HCT116 (cell line): ENCODE measurements around the gene RNU11. TPM values are rescaled to one million over a fixed set of nuclear protein-coding genes. Genes with fewer than 3 reads are reported as not detected.
A peak's percentile ranks its signal among the peaks of the same experiment; 100 is the strongest.

Source experiments
- ATAC-seq: fragments of 200-7000 bp; cut with Tn5 transposase; 2 replicates; pipeline ENCODE4 v1.9.1; 2020; ENCODE audit warnings: mild to moderate bottlenecking, moderate library complexity
- BruUV-seq: library from RNA; stranded (reverse); fragments of 400-500 nt; replicated peaks from 2 replicates; lab custom pipeline; 2021; lab: Mats Ljungman, UMichigan
- CTCF ChIA-PET: fragments of 300-600 bp; sonication (Branson Sonifier 250); formaldehyde crosslinking; loops from one replicate; lab custom pipeline; 2021; ENCODE audit warnings: antibody characterized with exemption; lab: Charles Lee
- POLR2A ChIA-PET: fragments of 300-600, 350-600 bp; sonication (Branson Sonifier 250); formaldehyde crosslinking; loops from one replicate; lab custom pipeline; 2021; ENCODE audit warnings: antibody characterized with exemption; lab: Charles Lee
- RAD21 ChIA-PET, 2 experiments: fragments of 300-600 bp; sonication (Branson Sonifier 250); formaldehyde crosslinking; loops; one replicate each; lab custom pipeline; 2023; ENCODE audit warnings: low total read pairs in 2 of 2; ENCODE audit not compliant: uncharacterized antibody in 2 of 2, unreplicated experiment in 2 of 2, low non-redundant PET in 1 of 2; lab: Charles Lee
- DNase-seq: peaks from one replicate; pipeline ENCODE4 v3.0.0-alpha.2; 2010; ENCODE audit warnings: low read depth, low spot score
- H2AFZ ChIP-seq: fragments of 200-600 bp; shearing (Covaris generic), sonication (generic); 2 replicates; pipeline ENCODE4 v1.6.1; 2017; ENCODE audit warnings: low read depth, mixed run types, mixed read lengths, antibody characterized with exemption, low read length; ENCODE audit not compliant: poor library complexity, severe bottlenecking
- H3K27ac ChIP-seq: 2 replicates; pipeline ENCODE4 v1.5.1; 2012; ENCODE audit warnings: low read depth, low read length
- H3K27me3 ChIP-seq: fragments of 200-600 bp; sonication (generic); 2 replicates; pipeline ENCODE4 v1.6.1; 2016; ENCODE audit warnings: mixed run types, low read length, mixed read lengths; ENCODE audit not compliant: insufficient read depth
- H3K36me3 ChIP-seq, 2 experiments: fragments of 200-500 bp in 1 of 2; fragments of 200-600 bp in 1 of 2; sonication (Bioruptor generic) in 1 of 2; sonication (generic) in 1 of 2; 2 replicates each; pipeline versions ENCODE4 v1.5.1 to v1.6.1; 2014 to 2016; ENCODE audit warnings: low read length in 2 of 2, inconsistent platforms in 1 of 2, mixed read lengths in 1 of 2, mixed run types in 1 of 2; ENCODE audit not compliant: insufficient read depth in 2 of 2, control insufficient read depth in 1 of 2
- H3K4me1 ChIP-seq, 2 experiments: fragments of 200-600 bp in 1 of 2; sonication (generic) in 1 of 2; 2 replicates each; pipeline versions ENCODE4 v1.5.1 to v1.6.1; 2012 to 2017; ENCODE audit warnings: low read length in 2 of 2, inconsistent platforms in 1 of 2, mild to moderate bottlenecking in 1 of 2, mixed read lengths in 1 of 2, mixed run types in 1 of 2, moderate library complexity in 1 of 2; ENCODE audit not compliant: insufficient read depth in 2 of 2, control insufficient read depth in 1 of 2
- H3K4me2 ChIP-seq: fragments of 200-600 bp; sonication (generic); 2 replicates; pipeline ENCODE4 v1.6.1; 2017; ENCODE audit warnings: mixed run types, low read length, mixed read lengths
- H3K4me3 ChIP-seq, 2 experiments: fragments of 200-600 bp in 1 of 2; sonication (generic) in 1 of 2; replicated peaks in 1 of 2; 2 replicates each; pipeline ENCODE4 v1.5.1; 2011 to 2016; ENCODE audit warnings: low read length in 2 of 2, control low read depth in 1 of 2, low read depth in 1 of 2, mild to moderate bottlenecking in 1 of 2, mixed read lengths in 1 of 2, mixed run types in 1 of 2
- H3K79me2 ChIP-seq: fragments of 200-600 bp; sonication (generic); 2 replicates; pipeline ENCODE4 v1.6.1; 2017; ENCODE audit warnings: mild to moderate bottlenecking, mixed run types, low read length, moderate library complexity, mixed read lengths; ENCODE audit not compliant: insufficient read depth
- H3K9ac ChIP-seq: fragments of 200-600 bp; sonication (generic); 2 replicates; pipeline ENCODE4 v1.6.1; 2016; ENCODE audit warnings: low read length, mixed read lengths
- H3K9me2 ChIP-seq: fragments of 200-600 bp; sonication (generic), shearing (Covaris generic); 2 replicates; pipeline ENCODE4 v1.6.1; 2017; ENCODE audit warnings: mixed run types, mild to moderate bottlenecking, moderate library complexity; ENCODE audit not compliant: insufficient read depth
- H3K9me3 ChIP-seq, 2 experiments: fragments of 200-500 bp in 1 of 2; fragments of 200-600 bp in 1 of 2; sonication (Bioruptor generic) in 1 of 2; sonication (generic) in 1 of 2; 2 replicates each; pipeline ENCODE4 v1.6.1; 2014 to 2017; ENCODE audit warnings: low read length in 2 of 2, mixed read lengths in 2 of 2, inconsistent platforms in 1 of 2, low read depth in 1 of 2, mild to moderate bottlenecking in 1 of 2, mixed run types in 1 of 2, moderate library complexity in 1 of 2; ENCODE audit not compliant: control insufficient read depth in 1 of 2, insufficient read depth in 1 of 2
- H4K20me1 ChIP-seq: fragments of 200-600 bp; sonication (generic), shearing (Covaris generic); 2 replicates; pipeline ENCODE4 v1.6.1; 2017; ENCODE audit warnings: mixed run types, mild to moderate bottlenecking, moderate library complexity; ENCODE audit not compliant: insufficient read depth
- CBX3 ChIP-seq: IDR thresholded peaks from 2 replicates; pipeline ENCODE4 v1.6.1; 2012; ENCODE audit warnings: low read depth
- CEBPB ChIP-seq: IDR thresholded peaks from 2 replicates; pipeline ENCODE4 v1.6.1; 2012; ENCODE audit warnings: low read depth
- EGR1 ChIP-seq: IDR thresholded peaks from 2 replicates; pipeline ENCODE4 v1.6.1; 2012; ENCODE audit warnings: low read depth
- EZH2 ChIP-seq: fragments of 200-600 bp; sonication (generic); IDR thresholded peaks from 2 replicates; pipeline ENCODE4 v1.6.1; 2017; ENCODE audit warnings: antibody characterized with exemption, mixed run types
- EZH2phosphoT487 ChIP-seq: fragments of 200-600 bp; IDR thresholded peaks from 2 replicates; pipeline ENCODE4 v1.6.1; 2018; ENCODE audit warnings: antibody characterized with exemption, borderline replicate concordance
- JUND ChIP-seq: IDR thresholded peaks from 2 replicates; pipeline ENCODE4 v1.6.1; 2012
- POLR2A ChIP-seq: IDR thresholded peaks from 2 replicates; pipeline ENCODE4 v1.7.0; 2011; ENCODE audit warnings: borderline replicate concordance; ENCODE audit not compliant: insufficient read depth, insufficient read length; ENCODE audit errors: extremely low read depth
- POLR2AphosphoS5 ChIP-seq: IDR thresholded peaks from 2 replicates; pipeline ENCODE4 v1.6.1; 2011; ENCODE audit warnings: mild to moderate bottlenecking, low read depth, low read length, moderate library complexity
- SIN3A ChIP-seq: IDR thresholded peaks from 2 replicates; pipeline ENCODE4 v1.6.1; 2012; ENCODE audit warnings: low read depth
- SRF ChIP-seq: IDR thresholded peaks from 2 replicates; pipeline ENCODE4 v1.6.1; 2012; ENCODE audit warnings: low read depth
- TCF7L2 ChIP-seq: IDR thresholded peaks from 2 replicates; pipeline ENCODE4 v1.7.0; 2011; ENCODE audit warnings: borderline replicate concordance, inconsistent platforms; ENCODE audit not compliant: insufficient read depth, insufficient read length; ENCODE audit errors: extremely low read depth
- YY1 ChIP-seq: IDR thresholded peaks from 2 replicates; pipeline ENCODE4 v1.6.1; 2011; ENCODE audit warnings: low read length, low read depth, moderate library complexity, mild to moderate bottlenecking; ENCODE audit not compliant: insufficient replicate concordance; ENCODE audit errors: extremely low read depth
- ZFX ChIP-seq: fragments of 450-650 bp; IDR thresholded peaks from 2 replicates; pipeline ENCODE4 v1.6.1; 2017
- ZNF274 ChIP-seq: fragments of 200-500 bp; sonication (Bioruptor generic); IDR thresholded peaks from 2 replicates; pipeline ENCODE4 v1.6.1; 2014; ENCODE audit warnings: mild to moderate bottlenecking, low read depth, low read length, inconsistent platforms
- intact Hi-C: fragments of 100-400 bp; cut with micrococcal nuclease; formaldehyde crosslinking; loops from 2 replicates; pipeline ENCODE4 v1.10.0; 2022
- total RNA-seq: library from RNA; stranded (reverse); gene quantifications from one replicate; pipeline ENCODE4 v1.2.1, GENCODE V29; 2021; ENCODE audit not compliant: unreplicated experiment
- TF ChIP-seq, protein P1 (sequence below): IDR thresholded peaks from 2 replicates; pipeline ENCODE4 v1.6.1; 2012
- TF ChIP-seq, protein P2 (sequence below), 3 experiments: fragments of 200-600 bp in 1 of 3; sonication (generic) in 1 of 3; IDR thresholded peaks in 2 of 3; conservative IDR thresholded peaks in 1 of 3; 2 replicates each; pipeline ENCODE4 v1.5.1; 2012 to 2017; ENCODE audit warnings: low read depth in 2 of 3, low read length in 2 of 3, antibody characterized with exemption in 1 of 3, borderline replicate concordance in 1 of 3, control low read depth in 1 of 3, mild to moderate bottlenecking in 1 of 3, mixed read lengths in 1 of 3, mixed run types in 1 of 3, moderate library complexity in 1 of 3; ENCODE audit not compliant: insufficient read depth in 1 of 3
- TF ChIP-seq, protein P3 (sequence below): IDR thresholded peaks from 2 replicates; pipeline ENCODE4 v1.6.1; 2011; ENCODE audit warnings: mild to moderate bottlenecking, low read length, moderate library complexity; ENCODE audit not compliant: insufficient replicate concordance; ENCODE audit errors: extremely low read depth
- TF ChIP-seq, protein P4 (sequence below): IDR thresholded peaks from 2 replicates; pipeline ENCODE4 v1.6.1; 2012

The RNU11 gene
- total RNA-seq, 1 experiment from 2014 or later: not detected

DNA sequence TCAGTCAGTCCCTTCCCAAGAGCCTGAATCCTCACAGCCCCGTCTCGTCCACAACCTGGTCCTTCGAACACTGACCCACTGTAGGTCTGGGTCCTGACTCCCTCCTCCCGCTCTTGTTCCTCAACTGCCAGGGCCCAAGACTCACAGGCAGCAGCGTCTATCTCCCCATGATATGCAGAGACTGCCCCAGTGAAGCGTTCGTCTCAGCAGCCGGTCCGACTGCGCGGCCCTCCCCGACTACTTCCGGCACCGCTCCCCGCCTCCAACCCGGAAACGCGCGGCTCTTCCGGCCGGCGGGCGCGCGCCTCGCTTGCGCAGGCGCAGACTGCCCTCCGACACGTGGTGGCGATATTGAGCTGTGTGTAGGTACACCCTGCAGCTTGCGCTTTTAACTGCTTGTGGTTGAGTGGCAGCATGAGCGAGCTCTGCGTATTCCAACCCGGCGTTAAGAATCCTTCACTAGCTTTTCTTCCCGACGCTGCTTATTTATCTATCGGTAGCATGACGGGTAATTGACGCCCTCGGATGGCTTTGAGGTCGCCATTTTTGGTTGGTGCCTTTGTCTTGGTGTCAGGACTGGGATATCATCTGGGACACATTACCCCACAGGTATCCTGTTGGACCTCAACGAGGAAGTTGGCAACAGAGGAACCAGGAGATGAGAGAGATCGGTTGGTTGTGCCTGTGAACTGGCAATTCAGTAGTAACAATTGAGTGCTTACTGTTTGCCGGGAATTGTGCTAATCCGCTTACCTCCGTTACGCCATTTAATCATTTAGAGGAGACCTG, 5.4 kb upstream of the RNU11 start, which contains the start of gene TAF12:
Gene TAF12 (minus strand): TSS at position 221 of the 789 bp plus-strand sequence. CDS start 20,986 bp downstream, outside the sequence.
- intact Hi-C loops: loop anchor here (1.0 kb wide), 1 partner anchor 93 kb away; the partner anchor contains the start of gene YTHDF2
- Histone ChIP-seq H3K27ac (peak within 1 kb of the TSS; percentile 97), H3K27me3 (no peaks in the 10 kb centered on the region), H3K9ac (peak within 1 kb of the TSS; percentile 95), H3K79me2 (peaks cover 36% of the 10 kb centered on the region), H3K36me3 (no peaks in the 10 kb centered on the region; a peak in 1 of 4 replicates), H3K9me2 (no peaks in the 10 kb centered on the region), H4K20me1 (no peaks in the 10 kb centered on the region), H3K4me3 (peak within 1 kb of the TSS; percentile 70 to 95), H3K4me1 (peaks cover 21 to 43% of the 10 kb centered on the region in 2 experiments; a peak in 3 of 4 replicates), H3K9me3 (no peaks in the 10 kb centered on the region), H3K4me2 (peak within 1 kb of the TSS; percentile 78), H2AFZ (no peak within 1 kb of the TSS)
- ChIA-PET RAD21 (interaction anchor here (0.6 to 1.0 kb wide), 4 partner anchors 29 to 236 kb away, joined by 4 to 7 read pairs (median 6); partner anchors contain the start of gene YTHDF2 (in 1 of the 2)), POLR2A (interaction anchor here (0.7 to 1.5 kb wide), 12 partner anchors 13 to 242 kb away, joined by 3 to 9 read pairs (median 4); partner anchors contain the start of genes GMEB1 and YTHDF2), CTCF (interaction anchor here (0.9 to 1.0 kb wide), 3 partner anchors 94 to 234 kb away, joined by 3 to 9 read pairs (median 4); partner anchors contain the start of gene YTHDF2)
- TSS peak; percentile 95 for BruUV-seq
- DNase-seq (peak; percentile 89), ATAC-seq (peak; percentile 86)
- peak; percentile 63; the same call in 1 of the 2 replicates for TF ChIP-seq ZFX
- TF ChIP-seq EZH2phosphoT487: no peak
- TF ChIP-seq SRF: no peak
- TF ChIP-seq ZNF274: no peak
- peak; percentile 98 for TF ChIP-seq POLR2A
- TF ChIP-seq CEBPB: no peak
- no peak for TF ChIP-seq EZH2
- no peak for TF ChIP-seq EGR1
- TF ChIP-seq CBX3: no peak
- TF ChIP-seq TCF7L2: peak; percentile 53
- TF ChIP-seq, protein P1, sequence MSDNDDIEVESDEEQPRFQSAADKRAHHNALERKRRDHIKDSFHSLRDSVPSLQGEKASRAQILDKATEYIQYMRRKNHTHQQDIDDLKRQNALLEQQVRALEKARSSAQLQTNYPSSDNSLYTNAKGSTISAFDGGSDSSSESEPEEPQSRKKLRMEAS: no peak
- TF ChIP-seq, protein P2, sequence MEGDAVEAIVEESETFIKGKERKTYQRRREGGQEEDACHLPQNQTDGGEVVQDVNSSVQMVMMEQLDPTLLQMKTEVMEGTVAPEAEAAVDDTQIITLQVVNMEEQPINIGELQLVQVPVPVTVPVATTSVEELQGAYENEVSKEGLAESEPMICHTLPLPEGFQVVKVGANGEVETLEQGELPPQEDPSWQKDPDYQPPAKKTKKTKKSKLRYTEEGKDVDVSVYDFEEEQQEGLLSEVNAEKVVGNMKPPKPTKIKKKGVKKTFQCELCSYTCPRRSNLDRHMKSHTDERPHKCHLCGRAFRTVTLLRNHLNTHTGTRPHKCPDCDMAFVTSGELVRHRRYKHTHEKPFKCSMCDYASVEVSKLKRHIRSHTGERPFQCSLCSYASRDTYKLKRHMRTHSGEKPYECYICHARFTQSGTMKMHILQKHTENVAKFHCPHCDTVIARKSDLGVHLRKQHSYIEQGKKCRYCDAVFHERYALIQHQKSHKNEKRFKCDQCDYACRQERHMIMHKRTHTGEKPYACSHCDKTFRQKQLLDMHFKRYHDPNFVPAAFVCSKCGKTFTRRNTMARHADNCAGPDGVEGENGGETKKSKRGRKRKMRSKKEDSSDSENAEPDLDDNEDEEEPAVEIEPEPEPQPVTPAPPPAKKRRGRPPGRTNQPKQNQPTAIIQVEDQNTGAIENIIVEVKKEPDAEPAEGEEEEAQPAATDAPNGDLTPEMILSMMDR (IDR thresholded peaks at IDR 0.05 in 2 of 3, conservative IDR thresholded peaks at IDR 0.05 in 1 of 3; ENCODE audit: borderline replicate concordance in 1 of 3, insufficient read depth in 1 of 3, low read depth in 2 of 3, low read length in 2 of 3): peak in 1 of 3 experiments; percentile 27; a peak in 1 of 6 replicates
- TF ChIP-seq, protein P3, sequence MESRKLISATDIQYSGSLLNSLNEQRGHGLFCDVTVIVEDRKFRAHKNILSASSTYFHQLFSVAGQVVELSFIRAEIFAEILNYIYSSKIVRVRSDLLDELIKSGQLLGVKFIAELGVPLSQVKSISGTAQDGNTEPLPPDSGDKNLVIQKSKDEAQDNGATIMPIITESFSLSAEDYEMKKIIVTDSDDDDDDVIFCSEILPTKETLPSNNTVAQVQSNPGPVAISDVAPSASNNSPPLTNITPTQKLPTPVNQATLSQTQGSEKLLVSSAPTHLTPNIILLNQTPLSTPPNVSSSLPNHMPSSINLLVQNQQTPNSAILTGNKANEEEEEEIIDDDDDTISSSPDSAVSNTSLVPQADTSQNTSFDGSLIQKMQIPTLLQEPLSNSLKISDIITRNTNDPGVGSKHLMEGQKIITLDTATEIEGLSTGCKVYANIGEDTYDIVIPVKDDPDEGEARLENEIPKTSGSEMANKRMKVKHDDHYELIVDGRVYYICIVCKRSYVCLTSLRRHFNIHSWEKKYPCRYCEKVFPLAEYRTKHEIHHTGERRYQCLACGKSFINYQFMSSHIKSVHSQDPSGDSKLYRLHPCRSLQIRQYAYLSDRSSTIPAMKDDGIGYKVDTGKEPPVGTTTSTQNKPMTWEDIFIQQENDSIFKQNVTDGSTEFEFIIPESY: peak; percentile 70
- TF ChIP-seq, protein P4, sequence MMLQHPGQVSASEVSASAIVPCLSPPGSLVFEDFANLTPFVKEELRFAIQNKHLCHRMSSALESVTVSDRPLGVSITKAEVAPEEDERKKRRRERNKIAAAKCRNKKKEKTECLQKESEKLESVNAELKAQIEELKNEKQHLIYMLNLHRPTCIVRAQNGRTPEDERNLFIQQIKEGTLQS: no peak
- peak; percentile 75 for TF ChIP-seq YY1
- TF ChIP-seq JUND: no peak
- peak; percentile 99 for TF ChIP-seq POLR2AphosphoS5
- TF ChIP-seq SIN3A: no peak
